A549 (cell line): ENCODE results near the gene GABRR2. TPM values are rescaled to one million over a fixed set of nuclear protein-coding genes. Genes with fewer than 3 reads are reported as not detected.
A peak's percentile ranks its signal among the peaks of the same experiment; 100 is the strongest.

Experiments used
- ATAC-seq, 2 experiments: fragments of 200-7000 bp in 1 of 2; fragments of >200 bp in 1 of 2; cut with Nextera tagmentation in 1 of 2; cut with Tn5 transposase in 1 of 2; 3 replicates each; pipeline versions ENCODE4 v1.8.0 to v1.9.1; 2018 to 2020; ENCODE audit warnings: mild to moderate bottlenecking in 1 of 2, moderate library complexity in 1 of 2
- CTCF ChIA-PET: fragments of 300-600 bp; sonication (Branson Sonifier 250); formaldehyde crosslinking; extraction: SDS; loops from one replicate; lab custom pipeline; 2021; ENCODE audit warnings: antibody characterized with exemption, inconsistent platforms; lab: Yijun Ruan, JAX
- POLR2A ChIA-PET: fragments of 350-600 bp; formaldehyde crosslinking; extraction: SDS; loops from one replicate; lab custom pipeline; 2021; ENCODE audit warnings: antibody characterized with exemption, inconsistent platforms; lab: Yijun Ruan, JAX
- DNase-seq, 2 experiments: peaks; one replicate each; pipeline versions ENCODE4 v3.0.0 to v3.0.0-alpha.2; 2011 to 2016; ENCODE audit warnings: low read depth in 1 of 2, low spot score in 1 of 2
- FAIRE-seq: peaks from 2 replicates; lab custom pipeline; 2011; peaks lifted over from hg19 to GRCh38; lab: Jason Lieb, UNC
- H3K27ac ChIP-seq, 2 experiments: fragments of >200 bp; sonication (Bioruptor Twin); formaldehyde crosslinking; 3 replicates each; pipeline ENCODE4 v1.5.1; 2016 to 2017
- H3K4me1 ChIP-seq: fragments of >200 bp; sonication (Bioruptor Twin); formaldehyde crosslinking; 3 replicates; pipeline ENCODE4 v1.6.1; 2016
- H3K4me2 ChIP-seq: fragments of >200 bp; sonication (Bioruptor Twin); formaldehyde crosslinking; 3 replicates; pipeline ENCODE4 v1.6.1; 2016
- H3K4me3 ChIP-seq: fragments of >200 bp; sonication (Bioruptor Twin); formaldehyde crosslinking; 3 replicates; pipeline ENCODE4 v1.5.1; 2016
- H3K9me3 ChIP-seq: fragments of >200 bp; sonication (Bioruptor Twin); formaldehyde crosslinking; 3 replicates; pipeline ENCODE4 v1.6.1; 2016
- BHLHE40 ChIP-seq: IDR thresholded peaks from 2 replicates; pipeline ENCODE4 v1.6.1; 2012; ENCODE audit warnings: low read depth, low read length, inconsistent platforms
- CBX2 ChIP-seq: fragments of 200-600 bp; sonication (generic); IDR thresholded peaks from 2 replicates; pipeline ENCODE4 v1.6.1; 2016; ENCODE audit warnings: low read depth, mild to moderate bottlenecking, borderline replicate concordance
- EHMT2 ChIP-seq: fragments of 200-600 bp; sonication (generic); IDR thresholded peaks from 2 replicates; pipeline ENCODE4 v1.6.1; 2016; ENCODE audit warnings: antibody characterized with exemption, low read depth, mild to moderate bottlenecking, moderate library complexity
- ESRRA ChIP-seq: fragments of 150-350 bp; IDR thresholded peaks from 2 replicates; pipeline ENCODE4 v1.6.1; 2014; ENCODE audit warnings: mild to moderate bottlenecking, low read length, borderline replicate concordance
- GATA3 ChIP-seq: IDR thresholded peaks from 2 replicates; pipeline ENCODE4 v1.6.1; 2012; ENCODE audit warnings: borderline replicate concordance
- MAFK ChIP-seq: fragments of 450-650 bp; IDR thresholded peaks from 2 replicates; pipeline ENCODE4 v1.6.1; 2014; ENCODE audit not compliant: partially characterized antibody
- MAZ ChIP-seq: fragments of 150-350 bp; IDR thresholded peaks from 2 replicates; pipeline ENCODE4 v1.6.1; 2014; ENCODE audit warnings: antibody characterized with exemption, low read depth, low read length, borderline replicate concordance
- NFE2L2 ChIP-seq: fragments of 150-350 bp; conservative IDR thresholded peaks from 2 replicates; pipeline ENCODE4 v1.6.1; 2014; ENCODE audit warnings: low read length
- PHF8 ChIP-seq: fragments of 200-600 bp; sonication (generic); IDR thresholded peaks from 2 replicates; pipeline ENCODE4 v1.6.1; 2016; ENCODE audit warnings: low read depth, mild to moderate bottlenecking, antibody characterized with exemption, moderate library complexity, borderline replicate concordance
- RAD21 ChIP-seq, 2 experiments: fragments of >200 bp in 1 of 2; sonication (Bioruptor Twin) in 1 of 2; formaldehyde crosslinking in 1 of 2; IDR thresholded peaks in 1 of 2; conservative IDR thresholded peaks in 1 of 2; 2 replicates in 1 of 2; 3 replicates in 1 of 2; pipeline ENCODE4 v1.6.1; 2012 to 2018; ENCODE audit warnings: inconsistent platforms in 1 of 2
- SREBF2 ChIP-seq: fragments of 450-650 bp; IDR thresholded peaks from 2 replicates; pipeline ENCODE4 v1.6.1; 2014; ENCODE audit warnings: mild to moderate bottlenecking, moderate library complexity
- WGBS: methylation state at CpG from one replicate; pipeline ENCODE4 v1.1.6; 2017; ENCODE audit errors: missing lambda C conversion rate; 5-methylcytosine and 5-hydroxymethylcytosine counted together
- polyA plus RNA-seq, 4 experiments: library from polyadenylated mRNA; depleted of rRNA in 3 of 4; stranded (reverse); fragments of >200 nt; fragmentation: RNase III in 1 of 4; extraction: RNeasy Plus Mini Kit Qiagen cat#74134 plus additional on column Dnase treatment in 1 of 4; gene quantifications; 2 replicates in 3 of 4; 3 replicates in 1 of 4; pipeline ENCODE4 v1.2.3, GENCODE V29; 2011 to 2017
- TF ChIP-seq, protein P1 (sequence below): IDR thresholded peaks from 2 replicates; pipeline ENCODE4 v1.6.1; 2012
- TF ChIP-seq, protein P2 (sequence below): fragments of >200 bp; sonication (Bioruptor Twin); formaldehyde crosslinking; IDR thresholded peaks from 3 replicates; pipeline ENCODE4 v1.5.1; 2016
- TF ChIP-seq, protein P3 (sequence below): fragments of 250-450 bp; sonication (Bioruptor Pico); IDR thresholded peaks from 2 replicates; pipeline ENCODE4 v1.5.0; 2021; ENCODE audit warnings: mild to moderate bottlenecking, moderate library complexity, borderline replicate concordance
- TF ChIP-seq, protein P4 (sequence below): fragments of 200-600 bp; sonication (generic); IDR thresholded peaks from 2 replicates; pipeline ENCODE4 v1.6.1; 2016; ENCODE audit warnings: antibody characterized with exemption, mild to moderate bottlenecking, moderate library complexity
- TF ChIP-seq, protein P5 (sequence below): IDR thresholded peaks from 2 replicates; pipeline ENCODE4 v1.6.1; 2012

Gene GABRR2
- polyA plus RNA-seq, 2 of the 4 experiments (the other 2 are of a cell fraction) = 0.08 to 0.09 TPM

DNA sequence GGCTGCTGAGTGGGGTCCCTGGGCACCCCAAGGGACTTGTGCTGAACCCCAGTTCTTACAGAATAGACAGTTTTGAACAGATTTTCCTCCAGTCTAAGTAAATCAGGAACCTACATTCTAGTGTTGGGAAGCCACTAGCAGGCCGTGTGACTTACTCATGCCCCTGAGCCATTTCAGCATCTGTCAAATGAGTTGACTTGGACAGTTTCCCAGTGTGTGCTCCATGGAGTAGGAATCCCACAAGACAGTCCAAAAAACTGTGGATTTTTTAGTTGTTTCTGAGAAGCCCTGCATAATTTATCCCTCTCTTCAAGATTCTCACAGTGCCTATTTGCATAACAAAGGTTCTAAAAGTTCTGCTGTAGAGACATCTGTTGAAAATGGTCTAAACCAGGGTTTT is 2.1 kb downstream of the GABRR2 start:
- no peak for FAIRE-seq
- ChIA-PET CTCF (interaction anchor here (1.2 to 3.4 kb wide), 6 partner anchors 11 to 59 kb away, joined by 3 to 18 read pairs (median 12); no protein-coding TSS in a partner anchor), POLR2A (no interaction called here)
- TF ChIP-seq CBX2 = no peak
- TF ChIP-seq, protein P1, sequence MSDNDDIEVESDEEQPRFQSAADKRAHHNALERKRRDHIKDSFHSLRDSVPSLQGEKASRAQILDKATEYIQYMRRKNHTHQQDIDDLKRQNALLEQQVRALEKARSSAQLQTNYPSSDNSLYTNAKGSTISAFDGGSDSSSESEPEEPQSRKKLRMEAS = no peak
- H3K9me3 ChIP-seq = no peaks in the 10 kb centered on the region
- H3K4me1 ChIP-seq = no peaks in the 10 kb centered on the region
- ATAC-seq = no peak
- H3K27ac ChIP-seq = no peak overlapping the region
- H3K4me3 ChIP-seq = no peak overlapping the region
- DNase-seq = no peak
- 75% methylated on average over 1 of the region's 1 CpG for WGBS
- H3K4me2 ChIP-seq = no peak overlapping the region

DNA sequence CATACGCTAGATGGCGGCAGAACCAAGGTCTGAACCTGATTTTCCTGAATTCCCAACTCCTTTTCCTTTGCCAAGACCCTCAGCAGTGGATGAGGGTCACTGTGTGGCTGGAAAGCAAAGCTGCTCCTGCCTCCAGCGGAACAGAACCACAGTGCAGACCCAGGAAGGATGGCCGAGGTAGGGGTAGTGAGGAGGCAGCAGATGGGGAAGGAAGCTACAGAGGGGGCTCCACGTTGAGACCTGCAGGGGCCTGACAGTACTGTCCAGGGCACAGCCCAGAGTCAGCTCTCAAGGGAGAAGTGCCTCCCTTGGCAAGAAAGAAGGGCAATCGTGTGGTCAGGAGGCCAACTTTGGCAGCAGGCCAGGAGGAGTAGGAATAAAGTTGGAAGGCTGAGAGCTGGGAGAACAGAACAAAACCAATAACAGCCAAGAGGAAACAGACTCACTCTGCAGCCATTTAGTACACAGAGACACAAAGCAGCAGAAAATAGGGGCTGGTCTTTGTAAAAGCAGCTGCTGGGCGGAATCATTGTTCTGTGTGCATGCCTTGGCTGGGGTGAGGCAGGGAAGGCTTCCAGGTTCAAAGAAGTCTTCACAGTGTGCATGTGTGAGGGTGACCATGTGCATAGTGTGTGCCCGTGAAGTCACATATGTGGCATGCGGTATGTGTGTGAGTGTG is 3.1 kb downstream of the GABRR2 start:
- Histone ChIP-seq H3K4me2 (no peak overlapping the region), H3K4me3 (no peak overlapping the region), H3K9me3 (no peaks in the 10 kb centered on the region), H3K27ac (no peak overlapping the region), H3K4me1 (no peaks in the 10 kb centered on the region)
- ChIA-PET CTCF (interaction anchor here (0.7 to 3.4 kb wide), 16 partner anchors 10 to 329 kb away, joined by 3 to 18 read pairs (median 5); partner anchors contain the start of gene UBE2J1), POLR2A (no interaction called here)
- ATAC-seq (peak; percentile 13 to 55; a peak in 3 of 6 replicates), FAIRE-seq (no peak), DNase-seq (no peak)
- 63% methylated on average over 9 of the region's 9 CpGs for WGBS
- TF ChIP-seq, protein P2, sequence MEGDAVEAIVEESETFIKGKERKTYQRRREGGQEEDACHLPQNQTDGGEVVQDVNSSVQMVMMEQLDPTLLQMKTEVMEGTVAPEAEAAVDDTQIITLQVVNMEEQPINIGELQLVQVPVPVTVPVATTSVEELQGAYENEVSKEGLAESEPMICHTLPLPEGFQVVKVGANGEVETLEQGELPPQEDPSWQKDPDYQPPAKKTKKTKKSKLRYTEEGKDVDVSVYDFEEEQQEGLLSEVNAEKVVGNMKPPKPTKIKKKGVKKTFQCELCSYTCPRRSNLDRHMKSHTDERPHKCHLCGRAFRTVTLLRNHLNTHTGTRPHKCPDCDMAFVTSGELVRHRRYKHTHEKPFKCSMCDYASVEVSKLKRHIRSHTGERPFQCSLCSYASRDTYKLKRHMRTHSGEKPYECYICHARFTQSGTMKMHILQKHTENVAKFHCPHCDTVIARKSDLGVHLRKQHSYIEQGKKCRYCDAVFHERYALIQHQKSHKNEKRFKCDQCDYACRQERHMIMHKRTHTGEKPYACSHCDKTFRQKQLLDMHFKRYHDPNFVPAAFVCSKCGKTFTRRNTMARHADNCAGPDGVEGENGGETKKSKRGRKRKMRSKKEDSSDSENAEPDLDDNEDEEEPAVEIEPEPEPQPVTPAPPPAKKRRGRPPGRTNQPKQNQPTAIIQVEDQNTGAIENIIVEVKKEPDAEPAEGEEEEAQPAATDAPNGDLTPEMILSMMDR = 0 out of 3 replicates have a peak, but pooled peaks have one; percentile 18
- TF ChIP-seq PHF8 (no peak), EHMT2 (no peak), BHLHE40 (no peak), SREBF2 (no peak), GATA3 (no peak), MAFK (no peak), CBX2 (no peak), NFE2L2 (no peak), RAD21 (conservative IDR thresholded peaks at IDR 0.05 in 1 of 2, IDR thresholded peaks at IDR 0.05 in 1 of 2) (peak; percentile 33 to 35; a peak in 2 of 5 replicates), ESRRA (no peak), MAZ (no peak)
- TF ChIP-seq, protein P3, sequence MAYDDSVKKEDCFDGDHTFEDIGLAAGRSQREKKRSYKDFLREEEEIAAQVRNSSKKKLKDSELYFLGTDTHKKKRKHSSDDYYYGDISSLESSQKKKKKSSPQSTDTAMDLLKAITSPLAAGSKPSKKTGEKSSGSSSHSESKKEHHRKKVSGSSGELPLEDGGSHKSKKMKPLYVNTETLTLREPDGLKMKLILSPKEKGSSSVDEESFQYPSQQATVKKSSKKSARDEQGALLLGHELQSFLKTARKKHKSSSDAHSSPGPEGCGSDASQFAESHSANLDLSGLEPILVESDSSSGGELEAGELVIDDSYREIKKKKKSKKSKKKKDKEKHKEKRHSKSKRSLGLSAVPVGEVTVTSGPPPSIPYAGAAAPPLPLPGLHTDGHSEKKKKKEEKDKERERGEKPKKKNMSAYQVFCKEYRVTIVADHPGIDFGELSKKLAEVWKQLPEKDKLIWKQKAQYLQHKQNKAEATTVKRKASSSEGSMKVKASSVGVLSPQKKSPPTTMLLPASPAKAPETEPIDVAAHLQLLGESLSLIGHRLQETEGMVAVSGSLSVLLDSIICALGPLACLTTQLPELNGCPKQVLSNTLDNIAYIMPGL (CRISPR knock-in tag) = no peak
- TF ChIP-seq, protein P4, sequence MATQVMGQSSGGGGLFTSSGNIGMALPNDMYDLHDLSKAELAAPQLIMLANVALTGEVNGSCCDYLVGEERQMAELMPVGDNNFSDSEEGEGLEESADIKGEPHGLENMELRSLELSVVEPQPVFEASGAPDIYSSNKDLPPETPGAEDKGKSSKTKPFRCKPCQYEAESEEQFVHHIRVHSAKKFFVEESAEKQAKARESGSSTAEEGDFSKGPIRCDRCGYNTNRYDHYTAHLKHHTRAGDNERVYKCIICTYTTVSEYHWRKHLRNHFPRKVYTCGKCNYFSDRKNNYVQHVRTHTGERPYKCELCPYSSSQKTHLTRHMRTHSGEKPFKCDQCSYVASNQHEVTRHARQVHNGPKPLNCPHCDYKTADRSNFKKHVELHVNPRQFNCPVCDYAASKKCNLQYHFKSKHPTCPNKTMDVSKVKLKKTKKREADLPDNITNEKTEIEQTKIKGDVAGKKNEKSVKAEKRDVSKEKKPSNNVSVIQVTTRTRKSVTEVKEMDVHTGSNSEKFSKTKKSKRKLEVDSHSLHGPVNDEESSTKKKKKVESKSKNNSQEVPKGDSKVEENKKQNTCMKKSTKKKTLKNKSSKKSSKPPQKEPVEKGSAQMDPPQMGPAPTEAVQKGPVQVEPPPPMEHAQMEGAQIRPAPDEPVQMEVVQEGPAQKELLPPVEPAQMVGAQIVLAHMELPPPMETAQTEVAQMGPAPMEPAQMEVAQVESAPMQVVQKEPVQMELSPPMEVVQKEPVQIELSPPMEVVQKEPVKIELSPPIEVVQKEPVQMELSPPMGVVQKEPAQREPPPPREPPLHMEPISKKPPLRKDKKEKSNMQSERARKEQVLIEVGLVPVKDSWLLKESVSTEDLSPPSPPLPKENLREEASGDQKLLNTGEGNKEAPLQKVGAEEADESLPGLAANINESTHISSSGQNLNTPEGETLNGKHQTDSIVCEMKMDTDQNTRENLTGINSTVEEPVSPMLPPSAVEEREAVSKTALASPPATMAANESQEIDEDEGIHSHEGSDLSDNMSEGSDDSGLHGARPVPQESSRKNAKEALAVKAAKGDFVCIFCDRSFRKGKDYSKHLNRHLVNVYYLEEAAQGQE = no peak
- TF ChIP-seq, protein P5, sequence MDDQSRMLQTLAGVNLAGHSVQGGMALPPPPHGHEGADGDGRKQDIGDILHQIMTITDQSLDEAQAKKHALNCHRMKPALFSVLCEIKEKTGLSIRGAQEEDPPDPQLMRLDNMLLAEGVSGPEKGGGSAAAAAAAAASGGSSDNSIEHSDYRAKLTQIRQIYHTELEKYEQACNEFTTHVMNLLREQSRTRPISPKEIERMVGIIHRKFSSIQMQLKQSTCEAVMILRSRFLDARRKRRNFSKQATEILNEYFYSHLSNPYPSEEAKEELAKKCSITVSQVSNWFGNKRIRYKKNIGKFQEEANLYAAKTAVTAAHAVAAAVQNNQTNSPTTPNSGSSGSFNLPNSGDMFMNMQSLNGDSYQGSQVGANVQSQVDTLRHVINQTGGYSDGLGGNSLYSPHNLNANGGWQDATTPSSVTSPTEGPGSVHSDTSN = no peak
